SK-N-SH treated with all-trans-retinoic acid at 6 μM for 48 hours (cell line): Measurements from ENCODE around the gene COX8C.

ENCODE experiments used
- GLIS3 ChIP-seq: fragments of 250-450 bp; sonication (Bioruptor Pico); IDR thresholded peaks from 2 replicates; pipeline ENCODE4 v1.5.0; 2020; ENCODE audit warnings: mild to moderate bottlenecking, moderate library complexity
- PATZ1 ChIP-seq: fragments of 250-450 bp; sonication (Bioruptor Pico); IDR thresholded peaks from 2 replicates; pipeline ENCODE4 v1.8.0; 2020; ENCODE audit warnings: mild to moderate bottlenecking, moderate library complexity, borderline replicate concordance
- POU6F1 ChIP-seq: fragments of 250-450 bp; sonication (Bioruptor Pico); IDR thresholded peaks from 2 replicates; pipeline ENCODE4 v1.8.0; 2021; ENCODE audit warnings: low read depth, mild to moderate bottlenecking, moderate library complexity, borderline replicate concordance
- RARB ChIP-seq: fragments of 250-450 bp; sonication (Bioruptor Pico); IDR thresholded peaks from 2 replicates; pipeline ENCODE4 v1.8.0; 2021; ENCODE audit warnings: mild to moderate bottlenecking, moderate library complexity
- TOX ChIP-seq: fragments of 250-450 bp; sonication (Bioruptor Pico); IDR thresholded peaks from 2 replicates; pipeline ENCODE4 v1.8.0; 2021; ENCODE audit warnings: mild to moderate bottlenecking, moderate library complexity, borderline replicate concordance
- ZC3H10 ChIP-seq: fragments of 250-450 bp; sonication (Bioruptor Pico); IDR thresholded peaks from 2 replicates; pipeline ENCODE4 v1.5.1; 2021; ENCODE audit warnings: mild to moderate bottlenecking, moderate library complexity
- ZFP3 ChIP-seq: fragments of 250-450 bp; sonication (Bioruptor Pico); IDR thresholded peaks from 2 replicates; pipeline ENCODE4 v1.5.0; 2020; ENCODE audit warnings: mild to moderate bottlenecking, moderate library complexity
- ZFP30 ChIP-seq: fragments of 450-650 bp; formaldehyde crosslinking; IDR thresholded peaks from 2 replicates; pipeline ENCODE4 v1.5.0; 2022; ENCODE audit warnings: mild to moderate bottlenecking, moderate library complexity

GRCh38 chr14:93318927-93319326 is 28.1 kb upstream of the COX8C start:
- TF ChIP-seq ZFP30 (CRISPR knock-in tag) (no peak), ZFP3 (no peak), PATZ1 (CRISPR knock-in tag) (no peak), TOX (CRISPR knock-in tag) (no peak), RARB (CRISPR knock-in tag) (no peak), GLIS3 (no peak), POU6F1 (no peak), ZC3H10 (CRISPR knock-in tag) (no peak)
